ENCODE data around the gene KCNQ4.

DNA sequence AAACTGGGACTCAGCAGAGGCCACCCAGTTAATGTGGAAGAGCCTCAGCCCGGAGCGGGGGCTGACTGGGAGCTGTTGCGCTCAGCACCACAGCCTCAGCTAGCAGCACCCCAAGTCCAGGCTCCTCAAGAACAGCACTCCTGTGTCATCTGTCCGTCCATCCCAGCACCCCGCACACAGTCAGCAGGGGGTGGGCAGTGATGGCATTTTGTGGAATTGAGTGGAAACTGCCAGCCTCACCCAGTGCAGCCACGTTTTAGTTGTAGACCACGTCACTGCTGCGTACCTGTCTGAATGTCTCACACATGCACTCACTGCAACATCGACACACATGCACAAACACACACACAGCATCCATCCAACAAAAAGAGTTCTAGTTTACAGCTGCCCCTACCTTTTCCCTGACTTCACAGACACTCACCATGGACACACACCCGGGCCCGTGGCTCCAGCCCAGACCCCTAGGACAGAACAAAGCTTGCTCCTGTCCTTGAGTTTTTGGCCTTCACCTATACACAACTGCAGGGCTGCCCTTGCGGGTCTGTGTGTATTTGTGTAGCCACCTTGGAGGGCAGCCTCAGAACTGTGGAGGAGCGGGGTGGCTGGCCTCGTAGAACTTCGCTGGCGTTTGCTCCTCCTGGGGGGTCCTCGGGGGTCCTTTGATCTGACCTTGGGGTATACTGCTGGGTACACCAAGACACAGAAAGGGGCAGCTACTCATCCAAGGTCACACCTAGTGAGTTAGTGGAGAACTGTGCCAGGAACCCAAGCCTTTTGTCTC is 5.2 kb downstream of the KCNQ4 start:
- TF ChIP-seq, protein P1, sequence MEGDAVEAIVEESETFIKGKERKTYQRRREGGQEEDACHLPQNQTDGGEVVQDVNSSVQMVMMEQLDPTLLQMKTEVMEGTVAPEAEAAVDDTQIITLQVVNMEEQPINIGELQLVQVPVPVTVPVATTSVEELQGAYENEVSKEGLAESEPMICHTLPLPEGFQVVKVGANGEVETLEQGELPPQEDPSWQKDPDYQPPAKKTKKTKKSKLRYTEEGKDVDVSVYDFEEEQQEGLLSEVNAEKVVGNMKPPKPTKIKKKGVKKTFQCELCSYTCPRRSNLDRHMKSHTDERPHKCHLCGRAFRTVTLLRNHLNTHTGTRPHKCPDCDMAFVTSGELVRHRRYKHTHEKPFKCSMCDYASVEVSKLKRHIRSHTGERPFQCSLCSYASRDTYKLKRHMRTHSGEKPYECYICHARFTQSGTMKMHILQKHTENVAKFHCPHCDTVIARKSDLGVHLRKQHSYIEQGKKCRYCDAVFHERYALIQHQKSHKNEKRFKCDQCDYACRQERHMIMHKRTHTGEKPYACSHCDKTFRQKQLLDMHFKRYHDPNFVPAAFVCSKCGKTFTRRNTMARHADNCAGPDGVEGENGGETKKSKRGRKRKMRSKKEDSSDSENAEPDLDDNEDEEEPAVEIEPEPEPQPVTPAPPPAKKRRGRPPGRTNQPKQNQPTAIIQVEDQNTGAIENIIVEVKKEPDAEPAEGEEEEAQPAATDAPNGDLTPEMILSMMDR (conservative IDR thresholded peaks at IDR 0.05; ENCODE audit: low read depth in 2 of 2): no peak
- TF ChIP-seq POLR2AphosphoS5 (IDR thresholded peaks at IDR 0.05; ENCODE audit: low read depth): no peak
- no peak for TF ChIP-seq EZH2phosphoT487 (IDR thresholded peaks at IDR 0.05; ENCODE audit: unreplicated experiment)
- no peak for TF ChIP-seq EZH2 (IDR thresholded peaks at IDR 0.05; ENCODE audit: low read depth, unreplicated experiment)
- TF ChIP-seq, protein P2, sequence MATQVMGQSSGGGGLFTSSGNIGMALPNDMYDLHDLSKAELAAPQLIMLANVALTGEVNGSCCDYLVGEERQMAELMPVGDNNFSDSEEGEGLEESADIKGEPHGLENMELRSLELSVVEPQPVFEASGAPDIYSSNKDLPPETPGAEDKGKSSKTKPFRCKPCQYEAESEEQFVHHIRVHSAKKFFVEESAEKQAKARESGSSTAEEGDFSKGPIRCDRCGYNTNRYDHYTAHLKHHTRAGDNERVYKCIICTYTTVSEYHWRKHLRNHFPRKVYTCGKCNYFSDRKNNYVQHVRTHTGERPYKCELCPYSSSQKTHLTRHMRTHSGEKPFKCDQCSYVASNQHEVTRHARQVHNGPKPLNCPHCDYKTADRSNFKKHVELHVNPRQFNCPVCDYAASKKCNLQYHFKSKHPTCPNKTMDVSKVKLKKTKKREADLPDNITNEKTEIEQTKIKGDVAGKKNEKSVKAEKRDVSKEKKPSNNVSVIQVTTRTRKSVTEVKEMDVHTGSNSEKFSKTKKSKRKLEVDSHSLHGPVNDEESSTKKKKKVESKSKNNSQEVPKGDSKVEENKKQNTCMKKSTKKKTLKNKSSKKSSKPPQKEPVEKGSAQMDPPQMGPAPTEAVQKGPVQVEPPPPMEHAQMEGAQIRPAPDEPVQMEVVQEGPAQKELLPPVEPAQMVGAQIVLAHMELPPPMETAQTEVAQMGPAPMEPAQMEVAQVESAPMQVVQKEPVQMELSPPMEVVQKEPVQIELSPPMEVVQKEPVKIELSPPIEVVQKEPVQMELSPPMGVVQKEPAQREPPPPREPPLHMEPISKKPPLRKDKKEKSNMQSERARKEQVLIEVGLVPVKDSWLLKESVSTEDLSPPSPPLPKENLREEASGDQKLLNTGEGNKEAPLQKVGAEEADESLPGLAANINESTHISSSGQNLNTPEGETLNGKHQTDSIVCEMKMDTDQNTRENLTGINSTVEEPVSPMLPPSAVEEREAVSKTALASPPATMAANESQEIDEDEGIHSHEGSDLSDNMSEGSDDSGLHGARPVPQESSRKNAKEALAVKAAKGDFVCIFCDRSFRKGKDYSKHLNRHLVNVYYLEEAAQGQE (IDR thresholded peaks at IDR 0.05; ENCODE audit: unreplicated experiment): no peak
- no peak for TF ChIP-seq JUNB (IDR thresholded peaks at IDR 0.05; ENCODE audit: unreplicated experiment)
- no peak for TF ChIP-seq NANOG (IDR thresholded peaks at IDR 0.05; ENCODE audit: borderline replicate concordance)
- TF ChIP-seq, protein P3, sequence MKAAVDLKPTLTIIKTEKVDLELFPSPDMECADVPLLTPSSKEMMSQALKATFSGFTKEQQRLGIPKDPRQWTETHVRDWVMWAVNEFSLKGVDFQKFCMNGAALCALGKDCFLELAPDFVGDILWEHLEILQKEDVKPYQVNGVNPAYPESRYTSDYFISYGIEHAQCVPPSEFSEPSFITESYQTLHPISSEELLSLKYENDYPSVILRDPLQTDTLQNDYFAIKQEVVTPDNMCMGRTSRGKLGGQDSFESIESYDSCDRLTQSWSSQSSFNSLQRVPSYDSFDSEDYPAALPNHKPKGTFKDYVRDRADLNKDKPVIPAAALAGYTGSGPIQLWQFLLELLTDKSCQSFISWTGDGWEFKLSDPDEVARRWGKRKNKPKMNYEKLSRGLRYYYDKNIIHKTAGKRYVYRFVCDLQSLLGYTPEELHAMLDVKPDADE (IDR thresholded peaks at IDR 0.05): no peak
- no peak for TF ChIP-seq ZNF331 (CRISPR knock-in tag; IDR thresholded peaks at IDR 0.05; ENCODE audit: low read depth)
- TF ChIP-seq, protein P4, sequence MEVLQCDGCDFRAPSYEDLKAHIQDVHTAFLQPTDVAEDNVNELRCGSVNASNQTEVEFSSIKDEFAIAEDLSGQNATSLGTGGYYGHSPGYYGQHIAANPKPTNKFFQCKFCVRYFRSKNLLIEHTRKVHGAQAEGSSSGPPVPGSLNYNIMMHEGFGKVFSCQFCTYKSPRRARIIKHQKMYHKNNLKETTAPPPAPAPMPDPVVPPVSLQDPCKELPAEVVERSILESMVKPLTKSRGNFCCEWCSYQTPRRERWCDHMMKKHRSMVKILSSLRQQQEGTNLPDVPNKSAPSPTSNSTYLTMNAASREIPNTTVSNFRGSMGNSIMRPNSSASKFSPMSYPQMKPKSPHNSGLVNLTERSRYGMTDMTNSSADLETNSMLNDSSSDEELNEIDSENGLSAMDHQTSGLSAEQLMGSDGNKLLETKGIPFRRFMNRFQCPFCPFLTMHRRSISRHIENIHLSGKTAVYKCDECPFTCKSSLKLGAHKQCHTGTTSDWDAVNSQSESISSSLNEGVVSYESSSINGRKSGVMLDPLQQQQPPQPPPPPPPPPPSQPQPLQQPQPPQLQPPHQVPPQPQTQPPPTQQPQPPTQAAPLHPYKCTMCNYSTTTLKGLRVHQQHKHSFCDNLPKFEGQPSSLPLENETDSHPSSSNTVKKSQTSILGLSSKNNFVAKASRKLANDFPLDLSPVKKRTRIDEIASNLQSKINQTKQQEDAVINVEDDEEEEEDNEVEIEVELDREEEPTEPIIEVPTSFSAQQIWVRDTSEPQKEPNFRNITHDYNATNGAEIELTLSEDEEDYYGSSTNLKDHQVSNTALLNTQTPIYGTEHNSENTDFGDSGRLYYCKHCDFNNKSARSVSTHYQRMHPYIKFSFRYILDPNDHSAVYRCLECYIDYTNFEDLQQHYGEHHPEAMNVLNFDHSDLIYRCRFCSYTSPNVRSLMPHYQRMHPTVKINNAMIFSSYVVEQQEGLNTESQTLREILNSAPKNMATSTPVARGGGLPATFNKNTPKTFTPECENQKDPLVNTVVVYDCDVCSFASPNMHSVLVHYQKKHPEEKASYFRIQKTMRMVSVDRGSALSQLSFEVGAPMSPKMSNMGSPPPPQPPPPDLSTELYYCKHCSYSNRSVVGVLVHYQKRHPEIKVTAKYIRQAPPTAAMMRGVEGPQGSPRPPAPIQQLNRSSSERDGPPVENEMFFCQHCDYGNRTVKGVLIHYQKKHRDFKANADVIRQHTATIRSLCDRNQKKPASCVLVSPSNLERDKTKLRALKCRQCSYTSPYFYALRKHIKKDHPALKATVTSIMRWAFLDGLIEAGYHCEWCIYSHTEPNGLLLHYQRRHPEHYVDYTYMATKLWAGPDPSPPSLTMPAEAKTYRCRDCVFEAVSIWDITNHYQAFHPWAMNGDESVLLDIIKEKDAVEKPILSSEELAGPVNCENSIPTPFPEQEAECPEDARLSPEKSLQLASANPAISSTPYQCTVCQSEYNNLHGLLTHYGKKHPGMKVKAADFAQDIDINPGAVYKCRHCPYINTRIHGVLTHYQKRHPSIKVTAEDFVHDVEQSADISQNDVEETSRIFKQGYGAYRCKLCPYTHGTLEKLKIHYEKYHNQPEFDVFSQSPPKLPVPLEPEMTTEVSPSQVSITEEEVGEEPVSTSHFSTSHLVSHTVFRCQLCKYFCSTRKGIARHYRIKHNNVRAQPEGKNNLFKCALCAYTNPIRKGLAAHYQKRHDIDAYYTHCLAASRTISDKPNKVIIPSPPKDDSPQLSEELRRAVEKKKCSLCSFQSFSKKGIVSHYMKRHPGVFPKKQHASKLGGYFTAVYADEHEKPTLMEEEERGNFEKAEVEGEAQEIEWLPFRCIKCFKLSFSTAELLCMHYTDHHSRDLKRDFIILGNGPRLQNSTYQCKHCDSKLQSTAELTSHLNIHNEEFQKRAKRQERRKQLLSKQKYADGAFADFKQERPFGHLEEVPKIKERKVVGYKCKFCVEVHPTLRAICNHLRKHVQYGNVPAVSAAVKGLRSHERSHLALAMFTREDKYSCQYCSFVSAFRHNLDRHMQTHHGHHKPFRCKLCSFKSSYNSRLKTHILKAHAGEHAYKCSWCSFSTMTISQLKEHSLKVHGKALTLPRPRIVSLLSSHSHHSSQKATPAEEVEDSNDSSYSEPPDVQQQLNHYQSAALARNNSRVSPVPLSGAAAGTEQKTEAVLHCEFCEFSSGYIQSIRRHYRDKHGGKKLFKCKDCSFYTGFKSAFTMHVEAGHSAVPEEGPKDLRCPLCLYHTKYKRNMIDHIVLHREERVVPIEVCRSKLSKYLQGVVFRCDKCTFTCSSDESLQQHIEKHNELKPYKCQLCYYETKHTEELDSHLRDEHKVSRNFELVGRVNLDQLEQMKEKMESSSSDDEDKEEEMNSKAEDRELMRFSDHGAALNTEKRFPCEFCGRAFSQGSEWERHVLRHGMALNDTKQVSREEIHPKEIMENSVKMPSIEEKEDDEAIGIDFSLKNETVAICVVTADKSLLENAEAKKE (CRISPR knock-in tag; IDR thresholded peaks at IDR 0.05): no peak

All from GM23338 (cell line).